ENCODE results near the gene FAM89A. TPM values are rescaled to one million over a fixed set of nuclear protein-coding genes. Genes with fewer than 3 reads are reported as not detected.

Gene FAM89A
- total and polyA plus RNA-seq, 9 of the 15 experiments (the other 6 are each of a cell fraction or from before 2014, with no cell fraction given) = 8.7 to 66.2 (median 43.3) TPM

DNA sequence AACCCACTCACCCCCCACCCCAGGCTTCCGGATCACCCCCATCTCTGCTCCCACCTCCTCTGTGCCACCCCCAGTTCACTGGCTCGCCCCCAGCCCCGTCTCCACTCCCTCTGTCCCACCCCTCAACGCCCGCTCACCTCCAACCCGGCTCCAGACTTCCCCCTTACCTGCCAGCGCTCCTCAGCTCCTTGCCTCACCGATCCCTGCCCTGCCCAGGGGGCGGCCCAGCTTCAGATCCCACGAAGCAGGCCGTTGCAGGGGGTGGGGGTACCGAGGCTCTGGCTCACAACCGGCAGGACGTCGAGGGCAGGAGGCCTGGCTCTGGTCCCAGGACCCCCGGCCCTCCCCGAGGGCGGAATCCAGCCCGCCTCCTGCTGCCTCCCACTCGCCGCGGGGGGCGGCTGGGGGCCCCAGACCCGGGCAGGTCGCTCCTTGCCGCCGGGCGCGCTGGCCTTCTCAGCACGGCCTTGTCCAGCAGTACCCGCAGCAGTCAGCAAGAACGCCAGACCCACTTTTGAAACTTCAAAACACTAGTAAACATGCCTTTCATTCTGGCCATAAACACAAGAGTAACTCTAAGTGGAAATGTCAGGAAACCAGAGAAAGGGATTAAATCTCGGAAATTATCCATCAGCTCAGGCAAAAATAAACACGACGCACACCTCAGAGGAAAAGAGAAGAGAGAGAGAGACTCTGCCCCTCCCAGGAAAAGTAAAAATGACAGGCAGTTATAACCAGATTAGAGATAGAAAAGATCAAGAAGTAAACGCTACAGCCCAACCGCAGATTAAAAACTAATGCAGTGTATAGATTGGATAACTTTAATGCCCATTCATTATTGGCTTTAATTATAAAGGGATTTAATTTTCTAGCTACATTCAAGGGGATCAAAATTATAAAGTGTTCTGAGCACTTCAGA, 1.0 kb upstream of the FAM89A start (continued):
- TF ChIP-seq, protein P1, sequence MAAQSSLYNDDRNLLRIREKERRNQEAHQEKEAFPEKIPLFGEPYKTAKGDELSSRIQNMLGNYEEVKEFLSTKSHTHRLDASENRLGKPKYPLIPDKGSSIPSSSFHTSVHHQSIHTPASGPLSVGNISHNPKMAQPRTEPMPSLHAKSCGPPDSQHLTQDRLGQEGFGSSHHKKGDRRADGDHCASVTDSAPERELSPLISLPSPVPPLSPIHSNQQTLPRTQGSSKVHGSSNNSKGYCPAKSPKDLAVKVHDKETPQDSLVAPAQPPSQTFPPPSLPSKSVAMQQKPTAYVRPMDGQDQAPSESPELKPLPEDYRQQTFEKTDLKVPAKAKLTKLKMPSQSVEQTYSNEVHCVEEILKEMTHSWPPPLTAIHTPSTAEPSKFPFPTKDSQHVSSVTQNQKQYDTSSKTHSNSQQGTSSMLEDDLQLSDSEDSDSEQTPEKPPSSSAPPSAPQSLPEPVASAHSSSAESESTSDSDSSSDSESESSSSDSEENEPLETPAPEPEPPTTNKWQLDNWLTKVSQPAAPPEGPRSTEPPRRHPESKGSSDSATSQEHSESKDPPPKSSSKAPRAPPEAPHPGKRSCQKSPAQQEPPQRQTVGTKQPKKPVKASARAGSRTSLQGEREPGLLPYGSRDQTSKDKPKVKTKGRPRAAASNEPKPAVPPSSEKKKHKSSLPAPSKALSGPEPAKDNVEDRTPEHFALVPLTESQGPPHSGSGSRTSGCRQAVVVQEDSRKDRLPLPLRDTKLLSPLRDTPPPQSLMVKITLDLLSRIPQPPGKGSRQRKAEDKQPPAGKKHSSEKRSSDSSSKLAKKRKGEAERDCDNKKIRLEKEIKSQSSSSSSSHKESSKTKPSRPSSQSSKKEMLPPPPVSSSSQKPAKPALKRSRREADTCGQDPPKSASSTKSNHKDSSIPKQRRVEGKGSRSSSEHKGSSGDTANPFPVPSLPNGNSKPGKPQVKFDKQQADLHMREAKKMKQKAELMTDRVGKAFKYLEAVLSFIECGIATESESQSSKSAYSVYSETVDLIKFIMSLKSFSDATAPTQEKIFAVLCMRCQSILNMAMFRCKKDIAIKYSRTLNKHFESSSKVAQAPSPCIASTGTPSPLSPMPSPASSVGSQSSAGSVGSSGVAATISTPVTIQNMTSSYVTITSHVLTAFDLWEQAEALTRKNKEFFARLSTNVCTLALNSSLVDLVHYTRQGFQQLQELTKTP (IDR thresholded peaks at IDR 0.05; ENCODE audit: low read depth in 1 of 2, partially characterized antibody in 2 of 2) = peak in 1 of 2 experiments; percentile 18
- TF ChIP-seq, protein P2, sequence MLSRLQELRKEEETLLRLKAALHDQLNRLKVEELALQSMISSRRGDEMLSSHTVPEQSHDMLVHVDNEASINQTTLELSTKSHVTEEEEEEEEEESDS (CRISPR knock-in tag; IDR thresholded peaks at IDR 0.05) = no peak
- TF ChIP-seq, protein P3, sequence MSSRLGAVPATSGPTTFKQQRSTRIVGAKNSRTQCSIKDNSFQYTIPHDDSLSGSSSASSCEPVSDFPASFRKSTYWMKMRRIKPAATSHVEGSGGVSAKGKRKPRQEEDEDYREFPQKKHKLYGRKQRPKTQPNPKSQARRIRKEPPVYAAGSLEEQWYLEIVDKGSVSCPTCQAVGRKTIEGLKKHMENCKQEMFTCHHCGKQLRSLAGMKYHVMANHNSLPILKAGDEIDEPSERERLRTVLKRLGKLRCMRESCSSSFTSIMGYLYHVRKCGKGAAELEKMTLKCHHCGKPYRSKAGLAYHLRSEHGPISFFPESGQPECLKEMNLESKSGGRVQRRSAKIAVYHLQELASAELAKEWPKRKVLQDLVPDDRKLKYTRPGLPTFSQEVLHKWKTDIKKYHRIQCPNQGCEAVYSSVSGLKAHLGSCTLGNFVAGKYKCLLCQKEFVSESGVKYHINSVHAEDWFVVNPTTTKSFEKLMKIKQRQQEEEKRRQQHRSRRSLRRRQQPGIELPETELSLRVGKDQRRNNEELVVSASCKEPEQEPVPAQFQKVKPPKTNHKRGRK (tag; IDR thresholded peaks at IDR 0.05) = no peak
- 0 out of 2 replicates have a peak, but pooled peaks have one; percentile 34 for TF ChIP-seq KAT7 (CRISPR knock-in tag; IDR thresholded peaks at IDR 0.05; ENCODE audit: borderline replicate concordance)
- TF ChIP-seq THRAP3 (IDR thresholded peaks at IDR 0.05; ENCODE audit: borderline replicate concordance) = no peak
- TF ChIP-seq ZC3H4 (CRISPR knock-in tag; IDR thresholded peaks at IDR 0.05; ENCODE audit: borderline replicate concordance) = no peak
- TF ChIP-seq ZNF431 (CRISPR knock-in tag; IDR thresholded peaks at IDR 0.05) = no peak
- no peak for TF ChIP-seq ZZZ3 (IDR thresholded peaks at IDR 0.05)
- TF ChIP-seq CAMTA2 (CRISPR knock-in tag; conservative IDR thresholded peaks at IDR 0.05) = no peak
- TF ChIP-seq, protein P4, sequence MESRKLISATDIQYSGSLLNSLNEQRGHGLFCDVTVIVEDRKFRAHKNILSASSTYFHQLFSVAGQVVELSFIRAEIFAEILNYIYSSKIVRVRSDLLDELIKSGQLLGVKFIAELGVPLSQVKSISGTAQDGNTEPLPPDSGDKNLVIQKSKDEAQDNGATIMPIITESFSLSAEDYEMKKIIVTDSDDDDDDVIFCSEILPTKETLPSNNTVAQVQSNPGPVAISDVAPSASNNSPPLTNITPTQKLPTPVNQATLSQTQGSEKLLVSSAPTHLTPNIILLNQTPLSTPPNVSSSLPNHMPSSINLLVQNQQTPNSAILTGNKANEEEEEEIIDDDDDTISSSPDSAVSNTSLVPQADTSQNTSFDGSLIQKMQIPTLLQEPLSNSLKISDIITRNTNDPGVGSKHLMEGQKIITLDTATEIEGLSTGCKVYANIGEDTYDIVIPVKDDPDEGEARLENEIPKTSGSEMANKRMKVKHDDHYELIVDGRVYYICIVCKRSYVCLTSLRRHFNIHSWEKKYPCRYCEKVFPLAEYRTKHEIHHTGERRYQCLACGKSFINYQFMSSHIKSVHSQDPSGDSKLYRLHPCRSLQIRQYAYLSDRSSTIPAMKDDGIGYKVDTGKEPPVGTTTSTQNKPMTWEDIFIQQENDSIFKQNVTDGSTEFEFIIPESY (CRISPR knock-in tag; IDR thresholded peaks at IDR 0.05) = no peak
- peak; percentile 23; the same call in 1 of the 2 replicates for TF ChIP-seq ZNF589 (CRISPR knock-in tag; IDR thresholded peaks at IDR 0.05; ENCODE audit: low read depth)
- TF ChIP-seq ZKSCAN1 (IDR thresholded peaks at IDR 0.05; ENCODE audit: low read depth, low read length) = no peak
- no peak for TF ChIP-seq ZNF121 (CRISPR knock-in tag; conservative IDR thresholded peaks at IDR 0.05)
- TF ChIP-seq DPF2 (IDR thresholded peaks at IDR 0.05) = 0 out of 2 replicates have a peak, but pooled peaks have one; percentile 21
- 0 out of 2 replicates have a peak, but pooled peaks have one; percentile 12 for TF ChIP-seq NR4A1 (CRISPR knock-in tag; IDR thresholded peaks at IDR 0.05)
- no peak for TF ChIP-seq NR4A1 (tag; IDR thresholded peaks at IDR 0.05)
- peak; percentile 28 for TF ChIP-seq PCBP1 (IDR thresholded peaks at IDR 0.05; ENCODE audit: low read depth, low read length, poor library complexity, severe bottlenecking)

All from K562 (cell line).